ENCODE data around the gene EEFSEC. TPM values are rescaled to one million over a fixed set of nuclear protein-coding genes. Genes with fewer than 3 reads are reported as not detected.
A peak's percentile ranks its signal among the peaks of the same experiment; 100 is the strongest.

Gene EEFSEC
- total and polyA plus RNA-seq, 5 experiments from 2014 or later: 14.7 to 27.1 (median 19.2) TPM

GRCh38 chr3:128176276-128176833, 23.1 kb downstream of the EEFSEC start:
- peak; percentile 64 to 87 for ATAC-seq
- Mint-ChIP-seq H3K36me3 (peaks cover 0 to 2% (median 0%) of the 10 kb centered on the region in 3 donors), H3K27ac (peak overlapping the region in 8 of 10 donors; percentile 16 to 71 (median 42)), H3K4me3 (peak overlapping the region in 8 of 10 donors; percentile 6 to 72 (median 26)), H3K4me1 (peaks cover 18 to 71% (median 67%) of the 10 kb centered on the region in 4 donors), H3K27me3 (no peaks in the 10 kb centered on the region), H3K9me3 (no peaks in the 10 kb centered on the region)
- peak in 3 of 10 donors; percentile 8 to 31 (median 15) for DNase-seq
- POLR2A ChIA-PET: interaction anchor here (0.6 to 1.6 kb wide), 2 partner anchors 22 to 42 kb away, joined by 3 to 4 read pairs; no protein-coding TSS in a partner anchor

DNA sequence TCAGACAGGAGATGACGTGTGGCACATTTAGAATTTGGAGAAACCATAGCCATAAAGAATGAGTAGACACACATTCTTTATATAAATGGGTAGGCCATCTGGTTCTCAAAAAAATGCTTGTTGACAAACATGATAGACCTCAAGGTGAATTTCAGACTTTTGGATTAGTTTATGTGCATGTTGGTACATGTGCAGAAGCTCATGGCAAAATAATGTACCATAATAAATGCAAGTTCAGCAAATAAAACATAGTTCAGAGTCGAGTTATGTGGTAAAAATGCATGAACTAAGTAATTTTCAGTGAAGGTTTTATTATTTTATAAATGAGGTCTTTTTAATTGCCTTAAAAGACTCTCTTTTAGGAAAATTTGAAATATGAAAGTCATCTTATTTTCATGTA, 24.6 kb downstream of the EEFSEC start:
- H3K9me3 Mint-ChIP-seq: no peaks in the 10 kb centered on the region
- peaks cover 0 to 2% (median 0%) of the 10 kb centered on the region in 3 donors for H3K36me3 Mint-ChIP-seq
- peak overlapping the region in 3 of 10 donors; percentile 25 to 59 (median 49) for H3K4me3 Mint-ChIP-seq
- H3K27ac Mint-ChIP-seq: peak overlapping the region in 2 of 10 donors; percentile 22 to 60
- DNase-seq (no peak), ATAC-seq (no peak)
- POLR2A ChIA-PET: interaction anchor here (1.7 kb wide), 1 partner anchor 48 kb away, joined by 4 read pairs; no protein-coding TSS in a partner anchor
- H3K27me3 Mint-ChIP-seq: no peaks in the 10 kb centered on the region
- H3K4me1 Mint-ChIP-seq: peaks cover 22 to 82% (median 77%) of the 10 kb centered on the region in 4 donors

GRCh38 chr3:128178782-128179483, 25.7 kb downstream of the EEFSEC start:
- peaks cover 0 to 5% (median 0%) of the 10 kb centered on the region in 3 donors for H3K36me3 Mint-ChIP-seq
- H3K4me1 Mint-ChIP-seq: peaks cover 25 to 82% (median 80%) of the 10 kb centered on the region in 4 donors
- H3K27ac Mint-ChIP-seq: peak overlapping the region in 4 of 10 donors; percentile 5 to 64 (median 18)
- H3K27me3 Mint-ChIP-seq: no peaks in the 10 kb centered on the region
- POLR2A ChIA-PET: interaction anchor here (0.8 kb wide), 1 partner anchor 55 kb away, joined by 3 read pairs; the partner anchor contains the start of gene RUVBL1
- H3K9me3 Mint-ChIP-seq: no peaks in the 10 kb centered on the region
- DNase-seq: no peak
- no peak for ATAC-seq
- H3K4me3 Mint-ChIP-seq: peak overlapping the region in 8 of 10 donors; percentile 4 to 57 (median 36)

GRCh38 chr3:128179484-128179819, 26.2 kb downstream of the EEFSEC start:
- peaks cover 25 to 78% (median 75%) of the 10 kb centered on the region in 4 donors for H3K4me1 Mint-ChIP-seq
- H3K27me3 Mint-ChIP-seq: no peaks in the 10 kb centered on the region
- POLR2A ChIA-PET: interaction anchor here (0.8 kb wide), 1 partner anchor 56 kb away, joined by 3 read pairs; the partner anchor contains the start of gene RUVBL1
- ATAC-seq: no peak
- peak overlapping the region in 2 of 10 donors; percentile 4 to 16 for H3K4me3 Mint-ChIP-seq
- H3K27ac Mint-ChIP-seq: peak overlapping the region in 4 of 10 donors; percentile 5 to 64 (median 18)
- no peak for DNase-seq
- H3K9me3 Mint-ChIP-seq: peaks cover 0 to 2% (median 0%) of the 10 kb centered on the region in 9 donors
- H3K36me3 Mint-ChIP-seq: peaks cover 0 to 7% (median 2%) of the 10 kb centered on the region in 3 donors

DNA sequence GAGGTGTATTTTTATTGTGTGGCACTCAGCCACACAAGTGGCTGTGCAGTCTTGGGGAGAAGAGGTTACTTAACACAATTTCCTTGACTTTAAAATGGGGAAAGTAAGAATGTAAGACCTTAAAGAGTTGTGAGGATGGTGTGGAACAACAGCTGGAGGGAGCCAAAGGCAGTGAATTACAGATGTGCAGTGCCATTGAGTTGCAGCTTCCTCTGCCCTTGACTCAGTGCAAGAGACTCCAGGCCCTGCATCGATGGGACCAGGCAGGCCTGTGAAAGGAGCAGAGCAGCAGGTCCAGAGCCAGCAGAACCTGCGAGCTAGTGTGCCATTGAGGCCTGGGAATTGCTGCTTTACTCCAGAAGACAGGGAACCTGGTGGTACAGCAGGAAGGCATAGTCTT, 27.2 kb downstream of the EEFSEC start:
- no peak for DNase-seq
- no peak for ATAC-seq
- H3K4me3 Mint-ChIP-seq: peak overlapping the region in 2 of 10 donors; percentile 21 to 63
- H3K9me3 Mint-ChIP-seq: peaks cover 0 to 2% (median 0%) of the 10 kb centered on the region in 9 donors
- H3K36me3 Mint-ChIP-seq: peaks cover 0 to 9% (median 3%) of the 10 kb centered on the region in 3 donors
- peaks cover 19 to 70% (median 66%) of the 10 kb centered on the region in 4 donors for H3K4me1 Mint-ChIP-seq
- POLR2A ChIA-PET: no interaction called here
- H3K27me3 Mint-ChIP-seq: no peaks in the 10 kb centered on the region
- peak overlapping the region in 4 of 10 donors; percentile 5 to 58 (median 44) for H3K27ac Mint-ChIP-seq

GRCh38 chr3:128180913-128181312, 27.6 kb downstream of the EEFSEC start:
- Mint-ChIP-seq H3K27ac (peak overlapping the region in 1 of 10 donors; percentile 79), H3K4me1 (peaks cover 17 to 68% (median 63%) of the 10 kb centered on the region in 4 donors), H3K9me3 (peaks cover 0 to 4% (median 0%) of the 10 kb centered on the region in 9 donors), H3K27me3 (no peaks in the 10 kb centered on the region), H3K36me3 (peaks cover 0 to 13% (median 6%) of the 10 kb centered on the region in 3 donors), H3K4me3 (no peak overlapping the region)
- no peak for DNase-seq
- no peak for ATAC-seq
- POLR2A ChIA-PET: no interaction called here

DNA sequence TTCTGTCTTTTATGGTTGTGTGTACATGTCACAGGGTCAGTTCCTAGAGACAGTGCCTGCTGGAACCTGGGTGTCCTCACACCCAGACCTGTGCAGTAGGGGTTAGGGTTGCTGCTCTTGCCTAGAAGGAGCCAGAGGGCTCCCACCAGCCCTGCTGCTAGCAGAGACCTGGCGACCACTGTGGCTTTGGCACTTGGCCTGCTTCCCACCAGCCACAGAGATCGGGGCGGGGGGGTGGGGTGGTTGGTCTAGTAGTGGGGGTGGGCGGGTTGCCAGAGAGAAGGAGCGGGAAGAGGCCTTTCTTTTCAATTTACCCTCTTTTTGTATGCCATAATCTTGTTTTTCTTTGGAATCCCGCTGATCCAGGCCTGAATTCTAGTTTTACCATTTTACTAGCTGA, 29.4 kb downstream of the EEFSEC start:
- POLR2A ChIA-PET: no interaction called here
- Mint-ChIP-seq H3K4me3 (no peak overlapping the region), H3K27ac (peak overlapping the region in 4 of 10 donors; percentile 11 to 75 (median 47)), H3K9me3 (peaks cover 0 to 4% (median 0%) of the 10 kb centered on the region in 9 donors), H3K36me3 (peaks cover 0 to 14% (median 6%) of the 10 kb centered on the region in 3 donors), H3K4me1 (peaks cover 19 to 69% (median 62%) of the 10 kb centered on the region in 4 donors), H3K27me3 (no peaks in the 10 kb centered on the region)
- DNase-seq: no peak
- ATAC-seq: no peak

DNA sequence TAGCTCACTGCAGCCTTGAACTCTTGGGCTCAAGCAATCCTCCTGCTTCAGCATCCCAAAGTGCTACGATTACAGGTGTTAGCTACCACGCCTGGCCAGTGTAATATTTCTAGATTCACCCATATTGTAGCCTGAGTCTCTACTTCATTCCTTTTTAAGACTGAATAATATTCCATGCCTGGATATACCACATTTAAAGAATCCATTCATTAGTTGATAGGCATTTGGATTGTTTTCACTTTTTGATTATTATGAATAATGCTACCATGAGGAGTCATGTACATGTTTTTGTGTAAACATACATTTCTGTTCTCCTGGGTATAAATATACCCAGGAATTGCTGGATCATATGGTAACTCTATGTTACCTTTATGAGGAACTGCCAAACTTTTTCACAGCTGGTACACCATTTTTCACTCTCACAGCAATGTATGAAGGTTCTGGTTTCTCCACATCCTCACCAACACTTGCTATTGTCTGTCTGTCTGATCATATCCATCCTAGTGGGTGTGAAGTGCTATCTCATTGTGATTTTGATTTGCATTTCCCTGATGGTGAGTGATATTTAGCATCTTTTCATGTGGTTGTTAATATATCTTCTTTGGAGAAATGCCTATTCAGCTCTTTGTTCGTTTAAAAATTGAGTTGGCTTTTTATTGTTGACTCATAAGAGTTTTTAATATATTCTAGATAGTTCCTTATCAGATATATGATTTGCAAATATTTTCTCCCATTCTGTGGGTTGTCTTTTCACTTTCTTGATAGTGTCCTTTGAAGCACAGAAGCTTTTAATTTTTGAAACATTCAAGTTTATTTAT, 32.6 kb downstream of the EEFSEC start:
- no peaks in the 10 kb centered on the region for H3K27me3 Mint-ChIP-seq
- POLR2A ChIA-PET: interaction anchor here (0.6 kb wide), 1 partner anchor 643 kb away, joined by 7 read pairs; no protein-coding TSS in a partner anchor
- peaks cover 22 to 51% (median 41%) of the 10 kb centered on the region in 4 donors for H3K4me1 Mint-ChIP-seq
- H3K27ac Mint-ChIP-seq: no peak overlapping the region
- H3K36me3 Mint-ChIP-seq: peaks cover 0 to 14% (median 6%) of the 10 kb centered on the region in 3 donors
- peaks cover 0 to 4% (median 0%) of the 10 kb centered on the region in 9 donors for H3K9me3 Mint-ChIP-seq
- ATAC-seq (no peak), DNase-seq (no peak)
- no peak overlapping the region for H3K4me3 Mint-ChIP-seq

DNA sequence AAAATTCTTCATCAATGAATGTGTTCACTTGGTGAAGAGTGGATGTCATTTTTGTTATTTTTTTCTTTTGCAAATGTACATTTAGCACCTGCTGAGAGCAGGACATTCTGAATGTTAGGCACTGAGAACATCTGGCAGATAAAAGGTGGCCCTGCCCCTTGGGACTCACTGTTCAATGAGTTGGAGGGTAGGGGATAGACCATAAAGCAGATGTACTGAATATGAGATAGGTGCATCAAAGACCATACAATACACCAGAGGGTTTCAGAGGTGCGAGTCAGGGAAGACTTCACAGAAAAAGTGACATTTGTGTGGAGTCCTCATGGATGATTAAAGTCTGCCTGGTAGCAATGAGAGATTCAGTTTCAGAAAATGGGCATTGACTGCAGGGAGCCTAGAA, 34.2 kb downstream of the EEFSEC start:
- POLR2A ChIA-PET: no interaction called here
- H3K36me3 Mint-ChIP-seq: peaks cover 0 to 13% (median 11%) of the 10 kb centered on the region in 3 donors
- ATAC-seq: no peak
- no peak overlapping the region for H3K4me3 Mint-ChIP-seq
- DNase-seq: no peak
- peaks cover 0 to 4% (median 0%) of the 10 kb centered on the region in 9 donors for H3K9me3 Mint-ChIP-seq
- no peaks in the 10 kb centered on the region for H3K27me3 Mint-ChIP-seq
- peaks cover 25 to 39% (median 32%) of the 10 kb centered on the region in 4 donors for H3K4me1 Mint-ChIP-seq
- peak overlapping the region in 1 of 10 donors; percentile 3 for H3K27ac Mint-ChIP-seq

GRCh38 chr3:128188326-128188725, 35.0 kb downstream of the EEFSEC start:
- no peak for ATAC-seq
- peaks cover 0 to 11% (median 10%) of the 10 kb centered on the region in 3 donors for H3K36me3 Mint-ChIP-seq
- H3K9me3 Mint-ChIP-seq: peaks cover 0 to 4% (median 0%) of the 10 kb centered on the region in 9 donors
- H3K4me1 Mint-ChIP-seq: peaks cover 23 to 38% (median 26%) of the 10 kb centered on the region in 4 donors
- DNase-seq: no peak
- no peaks in the 10 kb centered on the region for H3K27me3 Mint-ChIP-seq
- H3K4me3 Mint-ChIP-seq: no peak overlapping the region
- POLR2A ChIA-PET: interaction anchor here (0.6 kb wide), 1 partner anchor 82 kb away, joined by 3 read pairs; no protein-coding TSS in a partner anchor
- H3K27ac Mint-ChIP-seq: peak overlapping the region in 2 of 10 donors; percentile 6 to 35

DNA sequence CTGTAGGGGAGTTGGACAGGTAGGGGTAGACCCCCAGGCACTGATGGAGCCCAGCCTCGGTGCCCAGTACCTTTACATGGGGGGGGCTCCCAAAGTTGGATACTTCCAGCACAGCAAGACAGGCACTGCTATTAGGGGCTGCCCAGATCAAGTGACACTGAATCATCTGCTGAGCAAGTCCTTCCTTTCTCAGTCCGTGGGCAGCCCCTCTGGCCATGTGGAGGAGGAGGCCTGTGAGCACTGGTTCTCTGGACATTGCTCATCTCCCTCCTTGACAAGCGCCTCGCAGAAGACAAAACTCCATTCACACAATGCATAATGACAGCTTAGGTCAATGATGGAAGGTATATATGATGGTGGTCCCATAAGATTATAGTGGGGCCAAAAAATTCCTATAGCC, 35.7 kb downstream of the EEFSEC start:
- H3K27me3 Mint-ChIP-seq: no peaks in the 10 kb centered on the region

GRCh38 chr3:128190501-128190900, 37.2 kb downstream of the EEFSEC start:
- Mint-ChIP-seq H3K27me3 (no peaks in the 10 kb centered on the region), H3K27ac (no peak overlapping the region), H3K36me3 (peaks cover 0 to 13% (median 5%) of the 10 kb centered on the region in 3 donors), H3K4me3 (no peak overlapping the region), H3K4me1 (peaks cover 19 to 31% (median 21%) of the 10 kb centered on the region in 4 donors), H3K9me3 (peaks cover 0 to 2% (median 0%) of the 10 kb centered on the region in 9 donors)
- ATAC-seq (no peak), DNase-seq (no peak)
- POLR2A ChIA-PET: interaction anchor here (1.4 kb wide), 1 partner anchor 14 kb away, joined by 3 read pairs; no protein-coding TSS in a partner anchor

More for the DNA sequence above, 35.7 kb downstream of the EEFSEC start:
- Mint-ChIP-seq H3K36me3 (peaks cover 0 to 11% (median 10%) of the 10 kb centered on the region in 3 donors), H3K9me3 (peaks cover 0 to 4% (median 0%) of the 10 kb centered on the region in 9 donors), H3K27ac (no peak overlapping the region), H3K4me3 (no peak overlapping the region), H3K4me1 (peaks cover 19 to 32% (median 21%) of the 10 kb centered on the region in 4 donors)
- POLR2A ChIA-PET: no interaction called here
- DNase-seq: no peak
- ATAC-seq: no peak
